Rectal smooth muscle tissue (tissue), 1 donor: ENCODE measurements around the gene ZEB2.

Experiments used
- H3K27ac ChIP-seq: one replicate; pipeline ENCODE4 v1.7.0; 2013; ENCODE audit warnings: low read depth, low read length, inconsistent platforms
- H3K27me3 ChIP-seq: one replicate; pipeline ENCODE4 v1.7.0; 2013; ENCODE audit warnings: low read length; ENCODE audit not compliant: control insufficient read depth, insufficient read depth
- H3K36me3 ChIP-seq: one replicate; pipeline ENCODE4 v1.7.0; 2013; ENCODE audit warnings: low read length; ENCODE audit not compliant: control insufficient read depth, insufficient read depth
- H3K4me1 ChIP-seq: one replicate; pipeline ENCODE4 v1.7.0; 2013; ENCODE audit warnings: low read length; ENCODE audit not compliant: control insufficient read depth, insufficient read depth
- H3K4me3 ChIP-seq: one replicate; pipeline ENCODE4 v1.7.0; 2013; ENCODE audit warnings: low read length
- H3K9ac ChIP-seq: one replicate; pipeline ENCODE4 v1.7.0; 2013; ENCODE audit warnings: low read length

Gene ZEB2

GRCh38 chr2:144405982-144406788 lies 113.7 kb downstream of the ZEB2 start:
- no peak overlapping the region for H3K9ac ChIP-seq
- H3K4me3 ChIP-seq, result no peak overlapping the region
- H3K27me3 ChIP-seq, result no peaks in the 10 kb centered on the region
- no peaks in the 10 kb centered on the region for H3K4me1 ChIP-seq
- no peaks in the 10 kb centered on the region for H3K36me3 ChIP-seq
- no peak overlapping the region for H3K27ac ChIP-seq

GRCh38 chr2:144405321-144405720 lies 114.6 kb downstream of the ZEB2 start:
- Histone ChIP-seq H3K36me3 (no peaks in the 10 kb centered on the region), H3K9ac (no peak overlapping the region), H3K27ac (no peak overlapping the region), H3K4me1 (no peaks in the 10 kb centered on the region), H3K4me3 (no peak overlapping the region), H3K27me3 (no peaks in the 10 kb centered on the region)

DNA sequence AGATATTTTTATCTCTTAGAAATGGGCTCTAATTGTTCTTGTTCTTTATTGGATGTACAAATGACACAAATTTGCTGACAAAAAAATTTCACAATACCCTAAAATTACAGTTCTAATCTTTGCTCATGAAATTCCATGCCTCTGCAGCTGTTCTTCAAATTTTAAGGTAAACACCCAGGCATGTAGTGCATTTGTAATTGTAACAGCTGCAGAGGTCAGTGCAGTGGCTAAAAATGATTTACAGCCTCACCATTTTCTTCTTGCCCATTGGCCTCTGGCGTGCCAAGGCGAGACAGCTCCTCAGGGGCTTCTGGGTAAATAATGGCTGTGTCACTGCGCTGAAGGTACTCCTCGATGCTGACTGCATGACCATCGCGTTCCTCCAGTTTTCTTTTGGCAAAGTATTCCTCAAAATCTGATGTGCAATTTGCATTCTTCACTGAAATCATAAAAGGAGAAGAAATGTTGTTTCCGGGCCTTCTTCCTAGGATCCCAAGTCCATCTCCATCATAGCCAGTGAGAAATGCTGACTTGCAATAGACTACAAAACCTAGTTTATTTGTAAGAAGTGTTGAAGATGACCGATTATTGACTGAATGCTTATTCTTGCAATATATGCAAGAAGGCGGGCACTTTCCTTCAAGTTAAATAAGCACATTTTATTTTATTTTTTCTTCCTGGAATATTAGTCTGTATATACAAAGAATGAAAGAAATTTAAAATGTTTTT lies 115.2 kb downstream of the ZEB2 start:
- H3K27ac ChIP-seq, result no peak overlapping the region
- peaks cover 3% of the 10 kb centered on the region for H3K36me3 ChIP-seq
- H3K4me3 ChIP-seq, result no peak overlapping the region
- H3K9ac ChIP-seq, result no peak overlapping the region
- no peaks in the 10 kb centered on the region for H3K4me1 ChIP-seq
- H3K27me3 ChIP-seq, result no peaks in the 10 kb centered on the region

DNA sequence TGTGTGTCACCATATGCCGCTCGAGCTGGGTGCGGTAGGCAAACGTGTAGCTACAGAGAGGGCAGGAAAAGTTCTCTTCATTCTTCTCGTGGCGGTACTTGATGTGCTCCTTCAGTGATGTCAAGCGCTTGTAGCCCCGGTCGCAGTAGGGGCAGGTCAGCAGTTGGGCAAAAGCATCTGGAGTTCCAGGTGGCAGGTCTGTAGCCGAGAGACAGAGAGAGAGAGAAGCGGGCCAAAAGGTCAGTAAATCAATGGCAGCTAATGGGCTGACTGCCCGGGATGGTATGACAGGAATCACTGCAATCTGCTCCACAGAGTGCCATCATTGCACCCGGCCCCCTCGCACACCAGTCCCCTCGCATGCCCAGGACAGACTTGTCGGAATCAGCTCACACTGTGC lies 116.0 kb downstream of the ZEB2 start:
- Histone ChIP-seq H3K27me3 (no peaks in the 10 kb centered on the region), H3K4me3 (no peak overlapping the region), H3K27ac (no peak overlapping the region), H3K4me1 (no peaks in the 10 kb centered on the region), H3K36me3 (peaks cover 6% of the 10 kb centered on the region), H3K9ac (no peak overlapping the region)

GRCh38 chr2:144402251-144402650 lies 117.7 kb downstream of the ZEB2 start:
- no peak overlapping the region for H3K4me3 ChIP-seq
- H3K27ac ChIP-seq, result no peak overlapping the region
- H3K9ac ChIP-seq, result no peak overlapping the region
- peaks cover 8% of the 10 kb centered on the region for H3K36me3 ChIP-seq
- no peaks in the 10 kb centered on the region for H3K27me3 ChIP-seq
- H3K4me1 ChIP-seq, result no peaks in the 10 kb centered on the region

DNA sequence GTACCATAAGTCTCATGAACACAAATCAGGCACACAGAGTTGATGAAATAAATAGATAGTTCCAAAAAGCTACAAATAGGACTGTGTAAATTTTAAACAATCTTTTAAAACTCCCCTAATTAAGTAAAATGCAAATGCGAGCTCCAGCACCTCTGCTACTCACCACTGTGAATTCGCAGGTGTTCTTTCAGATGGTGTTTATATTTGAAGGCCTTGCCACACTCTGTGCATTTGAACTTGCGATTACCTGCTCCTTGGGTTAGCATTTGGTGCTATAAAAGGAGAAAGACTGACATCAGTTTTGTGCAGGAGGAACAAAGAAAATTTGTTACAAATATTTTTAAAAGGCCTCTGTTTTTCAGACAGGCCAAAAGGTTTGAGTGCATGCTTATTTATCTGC lies 118.9 kb downstream of the ZEB2 start:
- Histone ChIP-seq H3K27ac (no peak overlapping the region), H3K27me3 (no peaks in the 10 kb centered on the region), H3K36me3 (peaks cover 8% of the 10 kb centered on the region), H3K4me1 (no peaks in the 10 kb centered on the region), H3K9ac (no peak overlapping the region), H3K4me3 (no peak overlapping the region)

DNA sequence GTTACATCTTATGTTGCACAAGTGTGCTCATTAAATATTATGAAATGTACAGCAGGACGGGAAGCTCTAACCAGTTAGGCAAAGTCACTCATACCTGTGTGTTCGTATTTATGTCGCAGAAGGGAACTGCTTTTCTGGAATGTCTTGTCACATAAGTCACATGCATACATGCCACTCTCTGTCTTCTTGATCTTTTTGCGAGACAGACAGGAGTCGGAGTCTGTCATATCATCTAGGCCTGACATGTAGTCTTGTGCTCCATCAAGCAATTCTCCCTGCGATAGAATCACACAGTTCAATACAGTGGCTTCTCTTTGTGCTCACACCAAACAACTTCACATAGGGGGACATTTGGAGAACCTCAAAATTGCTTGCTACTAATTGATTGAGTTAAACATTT lies 123.6 kb downstream of the ZEB2 start:
- no peaks in the 10 kb centered on the region for H3K4me1 ChIP-seq
- H3K9ac ChIP-seq, result no peak overlapping the region
- no peak overlapping the region for H3K4me3 ChIP-seq
- peaks cover 8% of the 10 kb centered on the region for H3K36me3 ChIP-seq
- H3K27ac ChIP-seq, result no peak overlapping the region
- no peaks in the 10 kb centered on the region for H3K27me3 ChIP-seq

DNA sequence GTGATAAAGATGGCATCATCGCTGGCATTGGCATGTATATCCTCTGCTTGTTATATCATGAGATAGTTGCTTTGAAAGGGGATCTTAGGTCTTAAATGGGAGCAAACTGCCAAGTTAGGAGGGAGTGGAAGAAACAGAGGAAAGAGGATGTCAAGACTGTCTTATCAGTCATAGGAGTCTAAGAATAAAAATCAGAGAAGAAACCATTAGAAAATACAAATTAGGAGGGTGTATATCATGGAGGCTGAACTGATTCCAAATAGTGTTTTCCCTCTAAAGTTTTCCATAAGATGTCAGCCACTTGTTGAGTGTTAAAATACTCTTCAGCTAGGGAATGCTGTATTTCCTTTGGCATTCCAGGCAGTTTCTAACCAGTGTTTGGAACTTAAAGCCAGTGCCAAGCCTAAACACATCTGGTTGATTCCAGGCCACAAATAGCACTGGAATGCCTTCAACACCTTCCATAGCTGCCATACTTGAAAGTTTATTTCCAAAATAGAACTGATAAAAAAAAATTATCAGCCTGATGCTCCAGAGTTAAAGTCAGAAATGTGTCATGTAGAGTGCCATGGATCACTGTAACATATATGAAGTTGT lies 129.4 kb downstream of the ZEB2 start:
- H3K36me3 ChIP-seq, result peaks cover 4% of the 10 kb centered on the region
- H3K27me3 ChIP-seq, result no peaks in the 10 kb centered on the region
- H3K4me3 ChIP-seq, result no peak overlapping the region
- no peak overlapping the region for H3K9ac ChIP-seq
- no peaks in the 10 kb centered on the region for H3K4me1 ChIP-seq
- no peak overlapping the region for H3K27ac ChIP-seq

- peaks cover 4% of the 10 kb centered on the region for H3K36me3 ChIP-seq
- peak overlapping the region; percentile 53 for H3K4me3 ChIP-seq
- no peak overlapping the region for H3K9ac ChIP-seq
- H3K27ac ChIP-seq, result no peak overlapping the region
- H3K4me1 ChIP-seq, result no peaks in the 10 kb centered on the region
- H3K27me3 ChIP-seq, result no peaks in the 10 kb centered on the region
Measured at GRCh38 chr2:144389930-144390311, 130.0 kb downstream of the ZEB2 start.

DNA sequence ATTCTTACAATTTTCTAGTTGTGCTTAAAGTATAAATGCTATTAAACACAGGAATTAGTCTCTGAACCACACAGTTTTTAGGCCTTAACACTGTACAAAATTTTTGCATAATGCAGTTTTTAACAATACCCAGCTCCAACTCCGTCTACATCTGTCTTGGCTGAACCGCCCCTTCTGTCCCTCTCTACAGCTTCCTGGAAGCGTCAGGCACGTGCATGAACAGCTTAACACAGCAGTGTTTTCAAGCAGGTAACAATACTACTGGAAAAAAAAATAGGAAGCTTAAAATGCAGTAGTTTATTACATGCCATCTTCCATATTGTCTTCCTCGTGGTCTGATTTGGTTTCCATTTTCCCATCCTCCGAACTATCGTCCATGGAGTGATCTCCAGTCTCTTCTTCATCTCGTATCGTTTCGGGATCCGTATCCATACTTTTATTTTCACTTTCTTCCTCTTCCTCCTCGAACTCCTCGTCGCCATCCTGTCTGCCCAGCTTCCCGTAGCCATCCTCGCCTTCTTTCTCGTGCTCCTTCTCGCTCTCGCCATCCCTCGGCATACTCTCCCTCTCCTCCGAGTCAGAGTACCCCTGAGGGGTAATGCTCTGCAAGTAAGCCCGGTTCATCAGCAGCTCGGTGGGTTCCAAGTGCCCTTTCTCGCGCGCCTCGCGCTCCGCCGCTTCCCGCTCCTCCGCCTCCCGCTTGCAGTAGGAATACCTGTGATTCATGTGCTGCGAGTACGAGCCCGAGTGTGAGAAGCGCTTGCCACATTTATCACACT lies 130.6 kb downstream of the ZEB2 start:
- Histone ChIP-seq H3K27me3 (no peaks in the 10 kb centered on the region), H3K4me3 (peak overlapping the region; percentile 53), H3K36me3 (peaks cover 4% of the 10 kb centered on the region), H3K9ac (no peak overlapping the region), H3K4me1 (no peaks in the 10 kb centered on the region), H3K27ac (no peak overlapping the region)

- peaks cover 4% of the 10 kb centered on the region for H3K36me3 ChIP-seq
- no peak overlapping the region for H3K27ac ChIP-seq
Measured at GRCh38 chr2:144385381-144385780, 134.5 kb downstream of the ZEB2 start.

GRCh38 chr2:144383571-144384100 lies 136.3 kb downstream of the ZEB2 start:
- no peaks in the 10 kb centered on the region for H3K4me1 ChIP-seq

More at GRCh38 chr2:144385381-144385780, 134.5 kb downstream of the ZEB2 start:
- no peak overlapping the region for H3K4me3 ChIP-seq
- no peaks in the 10 kb centered on the region for H3K27me3 ChIP-seq
- H3K9ac ChIP-seq, result no peak overlapping the region
- H3K4me1 ChIP-seq, result no peaks in the 10 kb centered on the region

More at GRCh38 chr2:144383571-144384100, 136.3 kb downstream of the ZEB2 start:
- Histone ChIP-seq H3K27me3 (no peaks in the 10 kb centered on the region), H3K4me3 (no peak overlapping the region), H3K9ac (no peak overlapping the region), H3K27ac (no peak overlapping the region), H3K36me3 (no peaks in the 10 kb centered on the region)
